ENCODE results near the gene PKIG.

PKIG gene

DNA sequence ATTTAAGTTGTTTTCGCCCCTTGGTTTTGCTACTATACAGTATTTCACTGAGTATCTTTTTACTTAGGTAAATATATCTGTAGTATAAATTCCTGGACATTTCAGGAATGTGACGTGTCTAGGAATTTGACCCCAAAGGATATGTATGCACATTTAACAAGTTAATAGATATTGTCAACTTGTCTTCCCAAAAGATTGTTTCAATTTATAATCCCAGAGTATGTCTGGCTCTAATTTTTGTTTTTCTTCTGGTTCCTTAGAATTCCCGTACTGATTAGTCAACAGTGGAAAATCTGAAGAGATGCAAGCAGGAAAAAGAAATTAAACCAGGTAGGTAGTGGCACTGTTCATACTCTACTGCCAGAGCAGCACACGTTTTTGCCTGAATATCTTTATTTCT, 7.2 kb downstream of the PKIG start:
- H3K4me1 ChIP-seq = peaks cover 0 to 79% (median 46%) of the 10 kb centered on the region in 4 donors
- no peak overlapping the region for H3K4me3 ChIP-seq
- intact Hi-C loops (cut with DNase I; ENCODE audit: low total_unique reads) = no loop called here
- peaks cover 19 to 25% (median 22%) of the 10 kb centered on the region in 3 donors for H3K36me3 ChIP-seq
- TF ChIP-seq, protein P1, sequence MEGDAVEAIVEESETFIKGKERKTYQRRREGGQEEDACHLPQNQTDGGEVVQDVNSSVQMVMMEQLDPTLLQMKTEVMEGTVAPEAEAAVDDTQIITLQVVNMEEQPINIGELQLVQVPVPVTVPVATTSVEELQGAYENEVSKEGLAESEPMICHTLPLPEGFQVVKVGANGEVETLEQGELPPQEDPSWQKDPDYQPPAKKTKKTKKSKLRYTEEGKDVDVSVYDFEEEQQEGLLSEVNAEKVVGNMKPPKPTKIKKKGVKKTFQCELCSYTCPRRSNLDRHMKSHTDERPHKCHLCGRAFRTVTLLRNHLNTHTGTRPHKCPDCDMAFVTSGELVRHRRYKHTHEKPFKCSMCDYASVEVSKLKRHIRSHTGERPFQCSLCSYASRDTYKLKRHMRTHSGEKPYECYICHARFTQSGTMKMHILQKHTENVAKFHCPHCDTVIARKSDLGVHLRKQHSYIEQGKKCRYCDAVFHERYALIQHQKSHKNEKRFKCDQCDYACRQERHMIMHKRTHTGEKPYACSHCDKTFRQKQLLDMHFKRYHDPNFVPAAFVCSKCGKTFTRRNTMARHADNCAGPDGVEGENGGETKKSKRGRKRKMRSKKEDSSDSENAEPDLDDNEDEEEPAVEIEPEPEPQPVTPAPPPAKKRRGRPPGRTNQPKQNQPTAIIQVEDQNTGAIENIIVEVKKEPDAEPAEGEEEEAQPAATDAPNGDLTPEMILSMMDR (IDR thresholded peaks at IDR 0.05) = no peak
- H3K27ac ChIP-seq = peak overlapping the region in 1 of 2 donors; percentile 25
- no peaks in the 10 kb centered on the region for H3K9me3 ChIP-seq
- no peak for DNase-seq
- no peaks in the 10 kb centered on the region for H3K27me3 ChIP-seq

DNA sequence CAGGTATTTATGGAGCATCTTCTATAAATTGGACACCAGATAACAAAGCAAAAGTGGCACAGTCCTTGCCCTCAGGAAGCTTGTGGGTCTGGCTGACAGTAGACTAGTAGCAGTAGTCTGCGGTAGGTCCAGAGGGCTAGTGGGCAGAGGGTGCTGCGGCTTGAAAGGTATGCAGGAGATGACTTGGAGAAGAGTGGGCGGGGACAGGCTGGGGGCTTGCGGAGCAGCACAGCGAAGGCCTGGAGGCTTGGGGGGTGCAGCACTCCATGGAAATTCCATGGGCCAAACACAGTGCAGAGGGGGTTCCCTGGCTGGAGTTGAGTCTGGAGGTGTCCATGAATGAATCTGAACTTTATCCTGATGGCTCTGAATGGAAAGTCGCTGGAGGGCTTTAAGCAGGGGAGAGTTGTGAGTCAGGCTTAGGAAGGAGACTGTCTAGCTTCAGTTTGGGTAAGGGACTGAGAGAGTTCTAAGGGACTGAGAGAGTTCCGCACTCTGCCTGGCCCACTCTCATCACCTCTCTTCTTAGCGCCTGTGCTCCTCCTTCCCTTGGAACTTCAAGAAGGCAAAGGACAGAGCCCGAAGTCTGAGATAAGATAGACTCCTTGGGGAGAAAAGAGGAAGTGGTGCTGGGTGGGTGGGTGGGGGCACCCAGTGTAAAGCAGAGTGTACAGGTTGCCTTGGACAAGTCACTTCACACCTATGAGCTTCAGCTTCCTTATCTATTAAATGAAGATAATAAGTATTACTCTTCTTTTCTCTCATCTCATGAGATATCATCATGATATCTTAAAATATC, 8.8 kb downstream of the PKIG start:
- no peak for DNase-seq
- Histone ChIP-seq H3K4me3 (no peak overlapping the region), H3K27ac (no peak overlapping the region), H3K36me3 (peaks cover 19 to 25% (median 22%) of the 10 kb centered on the region in 3 donors), H3K4me1 (peaks cover 0 to 79% (median 45%) of the 10 kb centered on the region in 4 donors), H3K27me3 (no peaks in the 10 kb centered on the region), H3K9me3 (no peaks in the 10 kb centered on the region)
- intact Hi-C loops (cut with DNase I; ENCODE audit: low total_unique reads) = loop anchor here (5.0 kb wide), 1 partner anchor 59 kb away; no protein-coding TSS in a partner anchor
- TF ChIP-seq, protein P1 (IDR thresholded peaks at IDR 0.05) = no peak

DNA sequence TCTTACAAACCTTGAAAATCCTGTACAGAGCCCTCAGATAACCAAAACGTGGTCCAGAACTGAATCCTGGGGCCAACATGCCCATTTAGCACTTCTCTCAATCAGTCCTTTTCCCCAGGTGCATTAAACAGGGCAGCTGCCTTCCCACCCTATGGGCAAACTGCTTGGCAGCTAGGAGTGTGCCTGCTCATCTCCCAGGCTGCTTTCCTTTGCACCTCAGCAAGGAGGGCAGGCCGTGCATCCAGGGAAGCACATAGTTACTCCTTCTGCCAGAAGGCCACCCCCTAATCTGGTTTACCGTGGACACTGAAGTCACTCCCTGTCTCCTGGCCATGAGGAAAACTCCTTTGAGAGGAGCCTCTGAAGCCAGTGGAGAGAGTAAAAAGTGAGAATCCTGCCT, 10.0 kb downstream of the PKIG start:
- Histone ChIP-seq H3K27me3 (no peaks in the 10 kb centered on the region), H3K36me3 (peaks cover 19 to 25% (median 22%) of the 10 kb centered on the region in 3 donors), H3K9me3 (no peaks in the 10 kb centered on the region), H3K4me3 (no peak overlapping the region), H3K4me1 (peaks cover 0 to 79% (median 41%) of the 10 kb centered on the region in 4 donors), H3K27ac (peak overlapping the region; percentile 81 to 89)
- intact Hi-C loops (cut with DNase I; ENCODE audit: low total_unique reads) = loop anchor here (5.0 kb wide), 1 partner anchor 60 kb away; no protein-coding TSS in a partner anchor
- TF ChIP-seq, protein P1 (IDR thresholded peaks at IDR 0.05) = no peak
- DNase-seq = no peak

DNA sequence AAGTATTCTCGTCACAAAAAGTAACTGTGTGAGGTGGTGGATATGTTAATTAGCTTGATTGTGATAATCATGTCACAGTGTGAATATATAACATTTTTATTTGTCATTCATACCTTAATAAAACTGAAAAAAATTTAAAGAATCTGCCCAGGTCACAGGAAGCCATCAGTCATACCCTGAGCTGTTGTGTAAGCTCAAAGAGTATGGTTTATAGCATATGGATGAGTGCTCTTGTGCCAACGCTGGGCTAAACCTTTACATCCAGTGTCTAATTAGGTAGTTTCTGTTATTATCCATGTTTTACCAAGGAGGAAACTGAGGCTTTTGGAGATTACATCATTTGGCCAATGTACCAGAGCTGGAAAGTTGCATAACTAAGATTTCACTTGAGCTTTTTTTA, 11.4 kb downstream of the PKIG start:
- DNase-seq = no peak
- H3K4me1 ChIP-seq = peaks cover 0 to 79% (median 46%) of the 10 kb centered on the region in 4 donors
- no peak overlapping the region for H3K4me3 ChIP-seq
- intact Hi-C loops (cut with DNase I; ENCODE audit: low total_unique reads) = loop anchor here (5.0 kb wide), 1 partner anchor 61 kb away; no protein-coding TSS in a partner anchor
- no peaks in the 10 kb centered on the region for H3K27me3 ChIP-seq
- H3K9me3 ChIP-seq = no peaks in the 10 kb centered on the region
- peaks cover 19 to 25% (median 22%) of the 10 kb centered on the region in 3 donors for H3K36me3 ChIP-seq
- TF ChIP-seq, protein P1 (IDR thresholded peaks at IDR 0.05) = no peak
- H3K27ac ChIP-seq = peak overlapping the region; percentile 81 to 89

DNA sequence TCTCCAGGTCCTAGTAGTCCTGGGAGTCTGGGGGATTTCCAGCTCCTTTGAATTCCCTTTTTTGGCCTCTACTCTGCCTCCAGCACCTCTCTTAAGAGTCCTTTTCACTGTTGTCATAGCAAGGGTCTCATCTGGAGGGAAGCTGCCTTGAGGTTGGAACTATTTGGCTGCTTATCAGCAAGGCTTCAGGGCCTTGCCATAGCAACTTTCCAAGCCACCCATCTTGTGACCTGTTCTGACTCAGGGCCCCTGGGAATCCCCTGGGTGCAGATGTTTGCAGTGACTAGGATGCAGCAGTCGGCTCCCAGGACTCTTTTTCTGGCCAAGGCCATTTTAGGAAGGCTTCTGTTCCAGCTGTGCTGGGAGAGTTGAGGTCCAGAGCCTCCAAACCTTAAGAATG, 12.4 kb downstream of the PKIG start:
- peak; percentile 69 to 86 for DNase-seq
- Histone ChIP-seq H3K27ac (peak overlapping the region; percentile 81 to 89), H3K27me3 (no peaks in the 10 kb centered on the region), H3K9me3 (no peaks in the 10 kb centered on the region), H3K36me3 (peaks cover 19 to 25% (median 22%) of the 10 kb centered on the region in 3 donors), H3K4me1 (peaks cover 0 to 80% (median 56%) of the 10 kb centered on the region in 4 donors), H3K4me3 (no peak overlapping the region)
- TF ChIP-seq, protein P1 (IDR thresholded peaks at IDR 0.05) = no peak
- intact Hi-C loops (cut with DNase I; ENCODE audit: low total_unique reads) = loop anchor here (5.0 kb wide), 1 partner anchor 62 kb away; no protein-coding TSS in a partner anchor

Measured in tibial artery (tissue), 4 donors.